Measurements from ENCODE around the gene CDSN. TPM values are rescaled to one million over a fixed set of nuclear protein-coding genes. Genes with fewer than 3 reads are reported as not detected.

CDSN gene
- total RNA-seq, 1 donor from 2014 or later = not detected

GRCh38 chr6:31103136-31103535 lies 17.1 kb downstream of the CDSN start:
- Mint-ChIP-seq H3K27ac (no peak overlapping the region), H3K4me1 (ENCODE audit: low read depth) (no peaks in the 10 kb centered on the region), H3K36me3 (ENCODE audit: low read depth) (no peaks in the 10 kb centered on the region), H3K27me3 (ENCODE audit: low read depth) (peaks cover 15% of the 10 kb centered on the region), H3K4me3 (ENCODE audit: low read depth) (no peak overlapping the region), H3K9me3 (no peaks in the 10 kb centered on the region)
- intact Hi-C loops (cut with micrococcal nuclease) = no loop called here
- no peak for DNase-seq (ENCODE audit: low spot score)

- Mint-ChIP-seq H3K27ac (no peak overlapping the region), H3K4me3 (ENCODE audit: low read depth) (no peak overlapping the region), H3K9me3 (no peaks in the 10 kb centered on the region), H3K4me1 (ENCODE audit: low read depth) (peaks cover 16% of the 10 kb centered on the region), H3K36me3 (ENCODE audit: low read depth) (no peaks in the 10 kb centered on the region), H3K27me3 (ENCODE audit: low read depth) (peaks cover 16% of the 10 kb centered on the region)
- DNase-seq (ENCODE audit: low spot score) = no peak
- intact Hi-C loops (cut with micrococcal nuclease) = no loop called here
These were observed 21.8 kb downstream of the CDSN start for GRCh38 chr6:31098449-31098938.

GRCh38 chr6:31096656-31097055 lies 23.6 kb downstream of the CDSN start:
- no peak overlapping the region for H3K4me3 Mint-ChIP-seq (ENCODE audit: low read depth)
- no peaks in the 10 kb centered on the region for H3K36me3 Mint-ChIP-seq (ENCODE audit: low read depth)
- peaks cover 16% of the 10 kb centered on the region for H3K4me1 Mint-ChIP-seq (ENCODE audit: low read depth)
- intact Hi-C loops (cut with micrococcal nuclease) = no loop called here
- peaks cover 14% of the 10 kb centered on the region for H3K27me3 Mint-ChIP-seq (ENCODE audit: low read depth)
- H3K27ac Mint-ChIP-seq = no peak overlapping the region
- no peaks in the 10 kb centered on the region for H3K9me3 Mint-ChIP-seq
- no peak for DNase-seq (ENCODE audit: low spot score)

- peaks cover 16% of the 10 kb centered on the region for H3K4me1 Mint-ChIP-seq (ENCODE audit: low read depth)
- no peak overlapping the region for H3K4me3 Mint-ChIP-seq (ENCODE audit: low read depth)
- H3K36me3 Mint-ChIP-seq (ENCODE audit: low read depth) = no peaks in the 10 kb centered on the region
- peaks cover 14% of the 10 kb centered on the region for H3K27me3 Mint-ChIP-seq (ENCODE audit: low read depth)
- no peaks in the 10 kb centered on the region for H3K9me3 Mint-ChIP-seq
- no peak for DNase-seq (ENCODE audit: low spot score)
- H3K27ac Mint-ChIP-seq = no peak overlapping the region
- intact Hi-C loops (cut with micrococcal nuclease) = no loop called here
These were observed 24.0 kb downstream of the CDSN start for GRCh38 chr6:31096215-31096614.

GRCh38 chr6:31094389-31094881 lies 25.8 kb downstream of the CDSN start:
- Mint-ChIP-seq H3K36me3 (ENCODE audit: low read depth) (no peaks in the 10 kb centered on the region), H3K4me1 (ENCODE audit: low read depth) (peaks cover 16% of the 10 kb centered on the region), H3K9me3 (no peaks in the 10 kb centered on the region), H3K27ac (no peak overlapping the region), H3K27me3 (ENCODE audit: low read depth) (peaks cover 8% of the 10 kb centered on the region), H3K4me3 (ENCODE audit: low read depth) (no peak overlapping the region)
- intact Hi-C loops (cut with micrococcal nuclease) = no loop called here
- no peak for DNase-seq (ENCODE audit: low spot score)

- H3K4me3 Mint-ChIP-seq (ENCODE audit: low read depth) = no peak overlapping the region
- DNase-seq (ENCODE audit: low spot score) = no peak
- H3K4me1 Mint-ChIP-seq (ENCODE audit: low read depth) = peaks cover 16% of the 10 kb centered on the region
- H3K27ac Mint-ChIP-seq = no peak overlapping the region
- H3K36me3 Mint-ChIP-seq (ENCODE audit: low read depth) = no peaks in the 10 kb centered on the region
- peaks cover 4% of the 10 kb centered on the region for H3K27me3 Mint-ChIP-seq (ENCODE audit: low read depth)
- H3K9me3 Mint-ChIP-seq = no peaks in the 10 kb centered on the region
- intact Hi-C loops (cut with micrococcal nuclease) = no loop called here
These were observed 27.3 kb downstream of the CDSN start for GRCh38 chr6:31092769-31093505.

GRCh38 chr6:31092238-31092637 lies 28.0 kb downstream of the CDSN start:
- H3K9me3 Mint-ChIP-seq = no peaks in the 10 kb centered on the region
- H3K4me3 Mint-ChIP-seq (ENCODE audit: low read depth) = no peak overlapping the region
- no peak for DNase-seq (ENCODE audit: low spot score)
- H3K4me1 Mint-ChIP-seq (ENCODE audit: low read depth) = peaks cover 15% of the 10 kb centered on the region
- H3K27ac Mint-ChIP-seq = no peak overlapping the region
- peaks cover 4% of the 10 kb centered on the region for H3K27me3 Mint-ChIP-seq (ENCODE audit: low read depth)
- intact Hi-C loops (cut with micrococcal nuclease) = no loop called here
- no peaks in the 10 kb centered on the region for H3K36me3 Mint-ChIP-seq (ENCODE audit: low read depth)

GRCh38 chr6:31091680-31092079 lies 28.6 kb downstream of the CDSN start:
- H3K4me3 Mint-ChIP-seq (ENCODE audit: low read depth) = no peak overlapping the region
- H3K4me1 Mint-ChIP-seq (ENCODE audit: low read depth) = peaks cover 21% of the 10 kb centered on the region
- H3K36me3 Mint-ChIP-seq (ENCODE audit: low read depth) = no peaks in the 10 kb centered on the region
- peaks cover 2% of the 10 kb centered on the region for H3K27me3 Mint-ChIP-seq (ENCODE audit: low read depth)
- H3K27ac Mint-ChIP-seq = no peak overlapping the region
- no peak for DNase-seq (ENCODE audit: low spot score)
- intact Hi-C loops (cut with micrococcal nuclease) = no loop called here
- no peaks in the 10 kb centered on the region for H3K9me3 Mint-ChIP-seq

- Mint-ChIP-seq H3K27me3 (ENCODE audit: low read depth) (peaks cover 5% of the 10 kb centered on the region), H3K9me3 (no peaks in the 10 kb centered on the region), H3K4me3 (ENCODE audit: low read depth) (no peak overlapping the region), H3K4me1 (ENCODE audit: low read depth) (peaks cover 22% of the 10 kb centered on the region), H3K27ac (no peak overlapping the region), H3K36me3 (ENCODE audit: low read depth) (no peaks in the 10 kb centered on the region)
- no peak for DNase-seq (ENCODE audit: low spot score)
- intact Hi-C loops (cut with micrococcal nuclease) = no loop called here
These were observed 29.3 kb downstream of the CDSN start for GRCh38 chr6:31090973-31091364.

- Mint-ChIP-seq H3K4me3 (ENCODE audit: low read depth) (no peak overlapping the region), H3K36me3 (ENCODE audit: low read depth) (no peaks in the 10 kb centered on the region), H3K9me3 (no peaks in the 10 kb centered on the region), H3K27me3 (ENCODE audit: low read depth) (peaks cover 10% of the 10 kb centered on the region), H3K27ac (no peak overlapping the region), H3K4me1 (ENCODE audit: low read depth) (peaks cover 22% of the 10 kb centered on the region)
- DNase-seq (ENCODE audit: low spot score) = no peak
- intact Hi-C loops (cut with micrococcal nuclease) = no loop called here
These were observed 29.8 kb downstream of the CDSN start for GRCh38 chr6:31090275-31090972.

- Mint-ChIP-seq H3K27ac (no peak overlapping the region), H3K27me3 (ENCODE audit: low read depth) (peaks cover 17% of the 10 kb centered on the region), H3K4me3 (ENCODE audit: low read depth) (no peak overlapping the region), H3K36me3 (ENCODE audit: low read depth) (no peaks in the 10 kb centered on the region), H3K4me1 (ENCODE audit: low read depth) (peaks cover 9% of the 10 kb centered on the region), H3K9me3 (no peaks in the 10 kb centered on the region)
- peak; percentile 78 for DNase-seq (ENCODE audit: low spot score)
- intact Hi-C loops (cut with micrococcal nuclease) = loop anchor here (1.0 to 2.0 kb wide), 2 partner anchors 173 to 259 kb away; partner anchors contain the start of gene VARS2
These were observed 32.7 kb downstream of the CDSN start for GRCh38 chr6:31087494-31088089.

GRCh38 chr6:31086788-31087440 lies 33.3 kb downstream of the CDSN start:
- intact Hi-C loops (cut with micrococcal nuclease) = loop anchor here (1.0 to 2.0 kb wide), 2 partner anchors 172 to 259 kb away; partner anchors contain the start of gene VARS2
- peaks cover 17% of the 10 kb centered on the region for H3K27me3 Mint-ChIP-seq (ENCODE audit: low read depth)
- H3K27ac Mint-ChIP-seq = no peak overlapping the region
- H3K4me3 Mint-ChIP-seq (ENCODE audit: low read depth) = no peak overlapping the region
- H3K36me3 Mint-ChIP-seq (ENCODE audit: low read depth) = no peaks in the 10 kb centered on the region
- peaks cover 9% of the 10 kb centered on the region for H3K4me1 Mint-ChIP-seq (ENCODE audit: low read depth)
- no peaks in the 10 kb centered on the region for H3K9me3 Mint-ChIP-seq
- no peak for DNase-seq (ENCODE audit: low spot score)

All from activated T-helper 2 cell treated with anti-CD3 and anti-CD28 coated beads, Interferon-gamma antibody, Interleukin-2, Interleukin-4, amounts not matched to agents 10 μg/mL and 5 μg/mL and 100 μg/mL, durations not matched to agents 14 hours and 24 hours and 36 hours (primary cell).